Kidney (tissue), 14 donors: ENCODE measurements around the gene FANCM. TPM values are rescaled to one million over a fixed set of nuclear protein-coding genes. Genes with fewer than 3 reads are reported as not detected.

Source experiments
- DNase-seq, 5 donors: peaks; one replicate each; pipeline ENCODE4 v3.0.0-alpha.2; 2013 to 2020
- FAIRE-seq: peaks from 2 replicates; lab custom pipeline; 2012; peaks lifted over from hg19 to GRCh38; lab: Jason Lieb, UNC
- H3K27ac ChIP-seq, 2 donors: one replicate each; pipeline ENCODE4 v1.7.0; 2013; ENCODE audit warnings: low read depth in 2 of 2, low read length in 2 of 2, inconsistent platforms in 1 of 2
- H3K27me3 ChIP-seq: one replicate; pipeline ENCODE4 v1.7.1; 2013; ENCODE audit warnings: low read length, inconsistent platforms; ENCODE audit not compliant: control insufficient read depth, insufficient read depth
- H3K36me3 ChIP-seq, 3 donors: one replicate each; pipeline versions ENCODE4 v1.7.0 to v1.7.1; 2013; ENCODE audit warnings: low read length in 3 of 3, control low read depth in 1 of 3, inconsistent platforms in 1 of 3; ENCODE audit not compliant: insufficient read depth in 3 of 3, control insufficient read depth in 2 of 3
- H3K4me1 ChIP-seq, 3 donors: one replicate each; pipeline versions ENCODE4 v1.7.0 to v1.7.1; 2013; ENCODE audit warnings: low read length in 3 of 3, inconsistent platforms in 1 of 3, low read depth in 1 of 3; ENCODE audit not compliant: control insufficient read depth in 2 of 3, insufficient read depth in 2 of 3
- H3K4me3 ChIP-seq, 3 donors: one replicate each; pipeline versions ENCODE4 v1.7.0 to v1.8.1; 2013; ENCODE audit warnings: low read length in 3 of 3, control low read depth in 1 of 3, inconsistent platforms in 1 of 3
- H3K9ac ChIP-seq, 3 donors: one replicate each; pipeline versions ENCODE4 v1.7.0 to v1.7.1; 2013; ENCODE audit warnings: low read length in 3 of 3, control low read depth in 1 of 3, inconsistent platforms in 1 of 3
- H3K9me3 ChIP-seq, 3 donors: one replicate each; pipeline versions ENCODE4 v1.7.0 to v1.7.1; 2013; ENCODE audit warnings: low read length in 3 of 3, control low read depth in 1 of 3, inconsistent platforms in 1 of 3; ENCODE audit not compliant: control insufficient read depth in 2 of 3, insufficient read depth in 1 of 3
- intact Hi-C: fragments of 100-400 bp; cut with DNase I; formaldehyde crosslinking; loops from one replicate; pipeline ENCODE4 v1.11.1; 2022
- polyA plus RNA-seq: library from polyadenylated mRNA; stranded (reverse); fragments of 350-450 nt; fragmentation: Illumina TruSeq; extraction: RNeasy Lipid Tissue Mini Kit (QIAGEN cat#74804); gene quantifications from one replicate; pipeline ENCODE4 v1.2.3, GENCODE V29; 2014; ENCODE audit warnings: low read depth, low replicate concordance; ENCODE audit not compliant: insufficient read depth
- total RNA-seq: library from RNA; stranded (reverse); fragmentation: NEBNext Ultra II Directional; extraction: Animal tissue kit (Norgen Biotek cat#: 25700); gene quantifications from one replicate; pipeline ENCODE4 v1.2.1, GENCODE V29; 2021
- TF ChIP-seq, protein P1 (sequence below): IDR thresholded peaks from 3 replicates; pipeline ENCODE4 v1.5.1; 2012; ENCODE audit warnings: mild to moderate bottlenecking, moderate library complexity, borderline replicate concordance; ENCODE audit not compliant: insufficient read depth; ENCODE audit errors: extremely low read depth
- donor health status: control.
- donor health status: control.
- donor health status: control.
- donor health status: control.
- donor health status: control.
- donor health status: DM: yes; HTN: yes; CAD: no.
- donor health status: Normal renal cell carcinoma (clear cell type).

Gene FANCM
- total and polyA plus RNA-seq, 2 donors from 2014 or later, result 2.6 to 6.4 TPM

DNA sequence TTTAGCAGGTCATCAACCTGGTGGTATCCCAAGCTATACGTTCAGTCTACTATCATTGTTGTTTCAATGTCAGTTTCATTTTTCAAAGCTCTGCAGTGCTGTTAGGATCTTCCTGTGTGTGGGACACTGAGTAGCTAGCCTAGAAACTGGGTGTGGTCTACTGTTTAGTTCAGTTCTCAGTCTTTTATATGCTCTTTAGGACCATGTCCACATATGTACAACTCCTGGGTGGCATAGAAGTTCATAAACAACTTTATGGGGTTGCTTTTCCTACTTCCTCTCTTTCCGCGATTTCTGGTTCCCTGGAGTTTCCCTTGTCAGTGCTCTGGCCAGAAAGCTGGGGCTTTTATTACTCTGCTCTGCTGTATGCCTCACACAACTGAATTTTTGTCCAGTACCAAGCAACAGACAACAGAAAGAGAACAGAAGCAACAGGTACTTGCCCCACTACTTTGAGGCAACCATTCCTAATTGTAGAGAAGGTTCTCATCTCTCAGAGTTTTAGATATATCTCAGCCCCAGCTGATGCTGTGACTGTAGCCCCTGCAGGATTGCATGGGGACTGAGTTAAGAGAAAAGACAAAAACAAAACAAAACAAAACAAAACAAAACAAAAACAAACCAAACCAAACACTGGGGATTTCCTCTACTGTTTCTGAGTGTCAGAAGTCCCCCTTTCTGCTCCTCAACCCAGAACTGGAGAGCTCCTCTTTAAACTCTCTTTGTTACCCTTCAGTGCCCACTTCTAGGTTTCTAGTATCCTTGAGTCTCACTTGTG is 86.9 kb downstream of the FANCM start:
- Histone ChIP-seq H3K4me1 (no peaks in the 10 kb centered on the region), H3K9me3 (no peaks in the 10 kb centered on the region), H3K9ac (no peak overlapping the region), H3K27me3 (no peaks in the 10 kb centered on the region), H3K4me3 (no peak overlapping the region), H3K36me3 (peaks cover 2 to 5% (median 5%) of the 10 kb centered on the region in 3 donors), H3K27ac (no peak overlapping the region)
- DNase-seq, result no peak
- TF ChIP-seq, protein P1, sequence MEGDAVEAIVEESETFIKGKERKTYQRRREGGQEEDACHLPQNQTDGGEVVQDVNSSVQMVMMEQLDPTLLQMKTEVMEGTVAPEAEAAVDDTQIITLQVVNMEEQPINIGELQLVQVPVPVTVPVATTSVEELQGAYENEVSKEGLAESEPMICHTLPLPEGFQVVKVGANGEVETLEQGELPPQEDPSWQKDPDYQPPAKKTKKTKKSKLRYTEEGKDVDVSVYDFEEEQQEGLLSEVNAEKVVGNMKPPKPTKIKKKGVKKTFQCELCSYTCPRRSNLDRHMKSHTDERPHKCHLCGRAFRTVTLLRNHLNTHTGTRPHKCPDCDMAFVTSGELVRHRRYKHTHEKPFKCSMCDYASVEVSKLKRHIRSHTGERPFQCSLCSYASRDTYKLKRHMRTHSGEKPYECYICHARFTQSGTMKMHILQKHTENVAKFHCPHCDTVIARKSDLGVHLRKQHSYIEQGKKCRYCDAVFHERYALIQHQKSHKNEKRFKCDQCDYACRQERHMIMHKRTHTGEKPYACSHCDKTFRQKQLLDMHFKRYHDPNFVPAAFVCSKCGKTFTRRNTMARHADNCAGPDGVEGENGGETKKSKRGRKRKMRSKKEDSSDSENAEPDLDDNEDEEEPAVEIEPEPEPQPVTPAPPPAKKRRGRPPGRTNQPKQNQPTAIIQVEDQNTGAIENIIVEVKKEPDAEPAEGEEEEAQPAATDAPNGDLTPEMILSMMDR, result no peak
- intact Hi-C loops, result no loop called here
- no peak for FAIRE-seq

DNA sequence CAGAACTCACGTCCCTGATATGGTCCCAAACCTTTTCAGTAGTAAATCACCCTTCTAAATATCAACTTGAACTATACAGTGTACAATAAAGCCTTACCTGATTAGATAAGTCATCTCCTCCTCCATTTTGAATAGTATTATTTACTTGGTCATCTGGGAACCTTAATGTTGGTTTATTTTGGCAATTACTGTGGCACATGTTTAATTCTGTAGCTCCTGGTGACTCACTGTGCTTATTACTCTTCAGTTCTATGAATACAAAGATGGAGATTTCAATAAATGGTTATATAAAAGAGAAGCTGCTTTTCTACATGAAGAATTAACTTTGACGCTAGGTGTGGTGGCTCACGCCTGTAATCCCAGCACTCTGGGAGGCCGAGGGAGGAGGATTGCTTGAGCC is 91.8 kb downstream of the FANCM start:
- Histone ChIP-seq H3K9ac (no peak overlapping the region), H3K9me3 (no peaks in the 10 kb centered on the region), H3K36me3 (peaks cover 4 to 7% (median 5%) of the 10 kb centered on the region in 3 donors), H3K27ac (no peak overlapping the region), H3K4me1 (no peaks in the 10 kb centered on the region), H3K27me3 (no peaks in the 10 kb centered on the region), H3K4me3 (no peak overlapping the region)
- intact Hi-C loops, result no loop called here
- DNase-seq (no peak), FAIRE-seq (no peak)
- TF ChIP-seq, protein P1, result no peak

DNA sequence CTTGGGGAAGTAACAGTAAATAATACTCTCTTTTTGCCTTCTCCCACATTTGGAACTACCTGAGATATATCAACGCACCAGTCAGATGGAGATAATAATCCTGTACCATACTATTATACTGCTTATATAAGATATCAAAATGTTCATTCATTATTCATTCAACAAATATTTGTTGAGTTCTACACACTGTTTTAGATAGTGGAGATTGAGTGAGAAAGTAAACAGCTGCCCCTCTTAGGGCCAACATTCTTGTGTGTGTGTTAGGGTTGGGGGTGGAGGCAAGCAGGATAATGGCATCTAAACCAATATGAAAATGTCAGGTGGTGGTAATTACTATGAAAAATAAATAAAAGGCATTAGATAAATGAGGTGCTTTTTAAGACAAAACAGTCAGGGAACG is 103.3 kb downstream of the FANCM start:
- Histone ChIP-seq H3K36me3 (no peaks in the 10 kb centered on the region), H3K27me3 (no peaks in the 10 kb centered on the region), H3K4me1 (no peaks in the 10 kb centered on the region), H3K9me3 (no peaks in the 10 kb centered on the region), H3K4me3 (no peak overlapping the region), H3K9ac (no peak overlapping the region), H3K27ac (no peak overlapping the region)
- DNase-seq, result no peak
- intact Hi-C loops, result no loop called here
- no peak for FAIRE-seq
- TF ChIP-seq, protein P1, result no peak

DNA sequence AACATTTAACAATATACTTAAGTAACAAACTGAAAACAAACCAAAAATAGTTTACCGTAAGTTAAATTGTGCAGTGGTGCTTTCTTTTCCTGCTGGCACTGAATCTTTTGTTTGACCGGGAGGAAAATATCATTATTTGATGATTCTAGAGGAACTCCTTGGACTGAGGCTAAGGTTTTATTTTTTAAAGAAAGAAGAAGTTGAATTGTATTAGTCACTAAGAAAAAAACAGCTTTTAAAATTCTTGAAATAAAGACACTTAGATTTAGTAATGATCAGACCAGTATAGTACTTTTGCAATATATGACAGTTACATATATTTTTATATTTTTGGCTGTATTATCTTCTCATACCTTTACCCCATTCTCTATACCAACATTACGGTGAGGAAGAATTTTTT is 107.0 kb downstream of the FANCM start:
- peak overlapping the region in 1 of 3 donors; percentile 4 for H3K4me3 ChIP-seq
- H3K9me3 ChIP-seq, result no peaks in the 10 kb centered on the region
- no peak overlapping the region for H3K27ac ChIP-seq
- H3K27me3 ChIP-seq, result no peaks in the 10 kb centered on the region
- TF ChIP-seq, protein P1, result no peak
- FAIRE-seq (no peak), DNase-seq (peak in 1 of 5 donors; percentile 7)
- no peaks in the 10 kb centered on the region for H3K36me3 ChIP-seq
- no peaks in the 10 kb centered on the region for H3K4me1 ChIP-seq
- H3K9ac ChIP-seq, result no peak overlapping the region
- intact Hi-C loops, result no loop called here
